ENCODE results near the gene COL11A2. TPM values are rescaled to one million over a fixed set of nuclear protein-coding genes. Genes with fewer than 3 reads are reported as not detected.
A peak's percentile ranks its signal among the peaks of the same experiment; 100 is the strongest.

The COL11A2 gene
- total RNA-seq, 2 experiments from 2014 or later: 2.8 to 3.0 TPM

DNA sequence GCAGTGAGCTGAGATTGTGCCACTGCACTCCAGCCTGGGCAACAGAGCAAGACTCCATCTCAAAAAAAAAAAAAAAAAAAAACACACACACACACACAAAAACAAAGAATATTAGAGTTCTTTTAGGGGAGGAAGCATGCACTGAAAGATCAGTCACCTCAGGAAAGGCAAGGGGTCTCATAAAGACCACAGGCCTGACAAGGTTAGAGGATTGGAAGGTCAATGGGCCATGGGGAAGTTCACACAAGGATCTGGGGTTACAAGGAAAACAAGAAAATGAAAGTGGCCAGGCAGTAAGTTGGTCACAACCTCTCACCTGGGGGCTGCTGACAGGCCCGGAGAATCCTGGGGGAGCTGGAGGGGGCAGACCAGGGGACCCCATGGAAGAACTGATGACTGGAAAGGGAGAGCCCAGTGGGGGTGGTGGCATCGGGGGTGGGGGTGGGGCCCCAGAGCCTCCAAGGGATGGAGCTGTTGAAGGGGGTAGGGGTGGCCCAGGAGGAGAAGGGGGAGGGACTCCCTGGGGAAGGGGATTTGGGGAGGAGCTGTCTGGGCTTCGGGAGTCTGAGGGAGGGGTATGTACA, 6.7 kb upstream of the COL11A2 start:
- peak overlapping the region; percentile 98 for H3K4me3 Mint-ChIP-seq
- intact Hi-C loops (cut with DNase I, micrococcal nuclease): loop anchor here in 1 of 2 experiments (2.0 to 5.0 kb wide), 2 partner anchors 50 to 1002 kb away; no protein-coding TSS in a partner anchor
- peaks cover 51% of the 10 kb centered on the region for H3K4me1 ChIP-seq (ENCODE audit: insufficient read depth, low read length)
- peaks cover 68% of the 10 kb centered on the region for H3K4me1 Mint-ChIP-seq (ENCODE audit: low read depth)
- H3K27ac ChIP-seq (ENCODE audit: low read depth in 1 of 2, low read length in 2 of 2): peak overlapping the region in 1 of 2 donors; percentile 97
- H3K27ac Mint-ChIP-seq: peak overlapping the region; percentile 100
- peaks cover 69% of the 10 kb centered on the region for H3K36me3 ChIP-seq (ENCODE audit: insufficient read depth, low read length)
- H3K4me3 ChIP-seq (ENCODE audit: low read length): no peak overlapping the region
- no peak for ATAC-seq (ENCODE audit: poor library complexity)
- no peak for DNase-seq
- CTCF ChIA-PET: interaction anchor here (2.0 to 4.2 kb wide), 3 partner anchors 10 to 50 kb away, joined by 19 to 24 read pairs (median 20); partner anchors contain the start of gene RING1
- TF ChIP-seq, protein P1, sequence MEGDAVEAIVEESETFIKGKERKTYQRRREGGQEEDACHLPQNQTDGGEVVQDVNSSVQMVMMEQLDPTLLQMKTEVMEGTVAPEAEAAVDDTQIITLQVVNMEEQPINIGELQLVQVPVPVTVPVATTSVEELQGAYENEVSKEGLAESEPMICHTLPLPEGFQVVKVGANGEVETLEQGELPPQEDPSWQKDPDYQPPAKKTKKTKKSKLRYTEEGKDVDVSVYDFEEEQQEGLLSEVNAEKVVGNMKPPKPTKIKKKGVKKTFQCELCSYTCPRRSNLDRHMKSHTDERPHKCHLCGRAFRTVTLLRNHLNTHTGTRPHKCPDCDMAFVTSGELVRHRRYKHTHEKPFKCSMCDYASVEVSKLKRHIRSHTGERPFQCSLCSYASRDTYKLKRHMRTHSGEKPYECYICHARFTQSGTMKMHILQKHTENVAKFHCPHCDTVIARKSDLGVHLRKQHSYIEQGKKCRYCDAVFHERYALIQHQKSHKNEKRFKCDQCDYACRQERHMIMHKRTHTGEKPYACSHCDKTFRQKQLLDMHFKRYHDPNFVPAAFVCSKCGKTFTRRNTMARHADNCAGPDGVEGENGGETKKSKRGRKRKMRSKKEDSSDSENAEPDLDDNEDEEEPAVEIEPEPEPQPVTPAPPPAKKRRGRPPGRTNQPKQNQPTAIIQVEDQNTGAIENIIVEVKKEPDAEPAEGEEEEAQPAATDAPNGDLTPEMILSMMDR (IDR thresholded peaks at IDR 0.05): no peak
- H3K27me3 ChIP-seq (ENCODE audit: control insufficient read depth in 1 of 2, insufficient read depth in 2 of 2, low read length in 2 of 2): no peaks in the 10 kb centered on the region
- peaks cover 94% of the 10 kb centered on the region for H3K36me3 Mint-ChIP-seq (ENCODE audit: low read depth)
- POLR2A ChIA-PET: interaction anchor here (1.1 to 2.1 kb wide), 6 partner anchors 9 to 100 kb away, joined by 3 to 17 read pairs (median 4); partner anchors contain the start of genes RGL2, RING1, RPS18 and VPS52
- no peaks in the 10 kb centered on the region for H3K27me3 Mint-ChIP-seq
- H3K9me3 Mint-ChIP-seq: no peaks in the 10 kb centered on the region
- no peaks in the 10 kb centered on the region for H3K9me3 ChIP-seq (ENCODE audit: control insufficient read depth in 1 of 2, insufficient read depth in 1 of 2, low read length in 2 of 2)

DNA sequence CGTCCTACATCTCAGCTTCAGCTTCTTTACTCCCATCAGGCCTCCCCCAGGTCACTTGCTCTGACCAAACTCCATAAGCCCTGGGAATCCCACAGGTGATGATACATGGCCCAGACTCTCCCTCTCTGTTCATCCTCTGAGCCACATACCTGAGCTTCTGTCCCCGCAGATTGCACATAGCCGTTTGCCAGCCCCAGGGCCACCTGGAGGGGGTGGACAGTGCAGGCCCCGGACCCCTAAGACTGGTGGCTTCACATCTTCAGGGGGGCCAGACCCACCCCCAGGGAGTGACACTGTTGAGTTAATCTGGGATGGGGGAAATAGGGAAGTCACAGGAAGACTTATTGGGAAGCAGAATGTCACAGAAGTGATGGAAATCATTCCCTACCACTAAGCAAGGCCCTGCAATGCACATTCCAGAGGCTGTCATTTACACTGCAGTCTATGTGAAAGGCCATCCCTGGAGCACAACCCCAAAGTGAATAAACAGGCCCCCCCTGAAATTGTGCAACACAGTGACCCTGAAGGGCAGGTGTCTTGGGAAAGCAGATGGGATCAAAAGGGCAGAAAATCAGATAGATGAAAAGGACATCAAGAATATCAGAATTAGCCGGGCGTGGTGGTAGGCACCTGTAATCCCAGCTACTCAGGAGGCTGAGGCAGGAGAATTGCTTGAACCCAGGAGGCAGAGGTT, 6.0 kb upstream of the COL11A2 start:
- peak overlapping the region; percentile 100 for H3K27ac Mint-ChIP-seq
- POLR2A ChIA-PET: interaction anchor here (1.1 to 2.0 kb wide), 5 partner anchors 11 to 74 kb away, joined by 3 to 20 read pairs (median 7); partner anchors contain the start of genes RING1, RPS18 and VPS52
- Histone ChIP-seq H3K27me3 (ENCODE audit: control insufficient read depth in 1 of 2, insufficient read depth in 2 of 2, low read length in 2 of 2) (no peaks in the 10 kb centered on the region), H3K9me3 (ENCODE audit: control insufficient read depth in 1 of 2, insufficient read depth in 1 of 2, low read length in 2 of 2) (no peaks in the 10 kb centered on the region), H3K4me3 (ENCODE audit: low read length) (no peak overlapping the region), H3K4me1 (ENCODE audit: insufficient read depth, low read length) (peaks cover 51% of the 10 kb centered on the region), H3K36me3 (ENCODE audit: insufficient read depth, low read length) (peaks cover 67% of the 10 kb centered on the region), H3K27ac (ENCODE audit: low read depth in 1 of 2, low read length in 2 of 2) (no peak overlapping the region)
- CTCF ChIA-PET: interaction anchor here (0.7 to 4.2 kb wide), 6 partner anchors 10 to 79 kb away, joined by 3 to 24 read pairs (median 12); partner anchors contain the start of genes B3GALT4 and RING1
- H3K27me3 Mint-ChIP-seq: no peaks in the 10 kb centered on the region
- TF ChIP-seq, protein P1 (IDR thresholded peaks at IDR 0.05): no peak
- H3K4me3 Mint-ChIP-seq: peak overlapping the region; percentile 98
- peaks cover 67% of the 10 kb centered on the region for H3K4me1 Mint-ChIP-seq (ENCODE audit: low read depth)
- H3K36me3 Mint-ChIP-seq (ENCODE audit: low read depth): peaks cover 93% of the 10 kb centered on the region
- no peaks in the 10 kb centered on the region for H3K9me3 Mint-ChIP-seq
- intact Hi-C loops (cut with DNase I, micrococcal nuclease): loop anchor here in 1 of 2 experiments (2.0 to 5.0 kb wide), 2 partner anchors 50 to 1001 kb away; no protein-coding TSS in a partner anchor
- no peak for DNase-seq
- ATAC-seq (ENCODE audit: poor library complexity): no peak

DNA sequence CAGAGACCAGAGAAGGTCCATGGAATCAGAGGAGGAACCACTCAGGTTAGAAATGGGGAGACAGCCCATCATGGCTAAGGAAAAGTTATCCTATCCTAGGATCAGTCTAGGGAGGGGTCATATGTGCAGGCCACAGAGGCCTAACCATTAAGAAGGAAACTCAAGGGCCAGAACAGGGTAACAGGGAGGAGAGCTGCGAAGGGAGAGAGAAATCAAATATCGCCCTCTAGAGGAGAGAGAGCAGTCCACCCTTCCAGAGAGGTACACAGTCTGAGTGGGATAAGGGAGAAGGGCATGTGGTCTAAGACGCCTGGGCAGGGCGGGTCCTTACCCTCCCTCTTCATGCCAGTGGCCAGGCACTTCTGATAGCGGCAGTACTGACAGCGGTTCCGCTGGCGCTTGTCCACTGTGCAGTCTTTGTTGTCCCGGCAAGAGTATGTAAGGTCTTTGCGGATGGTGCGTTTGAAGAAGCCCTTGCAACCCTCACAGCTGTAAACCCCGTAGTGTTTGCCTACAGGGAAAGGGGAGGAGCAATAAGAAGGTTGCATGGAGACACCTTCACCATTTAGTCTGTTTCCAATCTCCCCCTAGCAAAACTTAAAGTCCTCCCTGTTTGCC, 5.3 kb upstream of the COL11A2 start:
- peak; percentile 28 for ATAC-seq (ENCODE audit: poor library complexity)
- CTCF ChIA-PET: interaction anchor here (0.5 to 4.2 kb wide), 14 partner anchors 11 to 232 kb away, joined by 3 to 24 read pairs (median 4); partner anchors contain the start of genes B3GALT4 and RING1
- H3K4me1 Mint-ChIP-seq (ENCODE audit: low read depth): peaks cover 64% of the 10 kb centered on the region
- H3K4me3 ChIP-seq (ENCODE audit: low read length): no peak overlapping the region
- H3K4me3 Mint-ChIP-seq: peak overlapping the region; percentile 78
- H3K4me1 ChIP-seq (ENCODE audit: insufficient read depth, low read length): peaks cover 57% of the 10 kb centered on the region
- POLR2A ChIA-PET: interaction anchor here (1.6 to 2.0 kb wide), 4 partner anchors 11 to 74 kb away, joined by 4 to 20 read pairs (median 9); partner anchors contain the start of genes RING1, RPS18 and VPS52
- peaks cover 60% of the 10 kb centered on the region for H3K36me3 ChIP-seq (ENCODE audit: insufficient read depth, low read length)
- TF ChIP-seq, protein P1 (IDR thresholded peaks at IDR 0.05): peak; percentile 69
- peaks cover 90% of the 10 kb centered on the region for H3K36me3 Mint-ChIP-seq (ENCODE audit: low read depth)
- peak overlapping the region; percentile 100 for H3K27ac Mint-ChIP-seq
- H3K9me3 ChIP-seq (ENCODE audit: control insufficient read depth in 1 of 2, insufficient read depth in 1 of 2, low read length in 2 of 2): no peaks in the 10 kb centered on the region
- H3K9me3 Mint-ChIP-seq: no peaks in the 10 kb centered on the region
- DNase-seq: peak in 5 of 14 experiments; percentile 19 to 76 (median 65)
- peaks cover 0 to 4% of the 10 kb centered on the region in 2 experiments for H3K27me3 ChIP-seq (ENCODE audit: control insufficient read depth in 1 of 2, insufficient read depth in 2 of 2, low read length in 2 of 2)
- no peak overlapping the region for H3K27ac ChIP-seq (ENCODE audit: low read depth in 1 of 2, low read length in 2 of 2)
- H3K27me3 Mint-ChIP-seq: peaks cover 5% of the 10 kb centered on the region
- intact Hi-C loops (cut with DNase I, micrococcal nuclease): loop anchor here (1.0 to 5.0 kb wide), 3 partner anchors 36 to 1000 kb away; no protein-coding TSS in a partner anchor

All from CD4-positive, alpha-beta T cell (primary cell).